ENCODE measurements around the gene LAMA2.

DNA sequence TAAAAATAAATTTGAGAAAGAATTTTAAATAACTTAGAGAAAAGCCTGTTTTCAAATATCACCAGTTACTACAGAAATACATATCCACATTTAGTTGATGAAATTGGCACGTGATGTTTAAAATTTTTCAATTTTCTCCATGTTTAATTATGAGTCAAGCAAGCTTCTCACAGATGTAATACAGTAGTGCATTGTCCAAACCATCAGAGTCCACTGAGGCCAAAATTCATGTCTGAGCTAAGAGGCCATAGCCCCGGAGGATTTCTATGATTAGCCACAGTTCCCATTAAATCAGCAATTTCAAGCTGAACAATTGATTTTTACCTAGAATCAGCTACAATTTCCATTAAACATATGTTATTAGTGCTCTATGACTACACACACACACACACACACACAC is 387.0 kb downstream of the LAMA2 start:
- no peak for TF ChIP-seq POLR2A (IDR thresholded peaks at IDR 0.05)
- TF ChIP-seq, protein P1, sequence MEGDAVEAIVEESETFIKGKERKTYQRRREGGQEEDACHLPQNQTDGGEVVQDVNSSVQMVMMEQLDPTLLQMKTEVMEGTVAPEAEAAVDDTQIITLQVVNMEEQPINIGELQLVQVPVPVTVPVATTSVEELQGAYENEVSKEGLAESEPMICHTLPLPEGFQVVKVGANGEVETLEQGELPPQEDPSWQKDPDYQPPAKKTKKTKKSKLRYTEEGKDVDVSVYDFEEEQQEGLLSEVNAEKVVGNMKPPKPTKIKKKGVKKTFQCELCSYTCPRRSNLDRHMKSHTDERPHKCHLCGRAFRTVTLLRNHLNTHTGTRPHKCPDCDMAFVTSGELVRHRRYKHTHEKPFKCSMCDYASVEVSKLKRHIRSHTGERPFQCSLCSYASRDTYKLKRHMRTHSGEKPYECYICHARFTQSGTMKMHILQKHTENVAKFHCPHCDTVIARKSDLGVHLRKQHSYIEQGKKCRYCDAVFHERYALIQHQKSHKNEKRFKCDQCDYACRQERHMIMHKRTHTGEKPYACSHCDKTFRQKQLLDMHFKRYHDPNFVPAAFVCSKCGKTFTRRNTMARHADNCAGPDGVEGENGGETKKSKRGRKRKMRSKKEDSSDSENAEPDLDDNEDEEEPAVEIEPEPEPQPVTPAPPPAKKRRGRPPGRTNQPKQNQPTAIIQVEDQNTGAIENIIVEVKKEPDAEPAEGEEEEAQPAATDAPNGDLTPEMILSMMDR (IDR thresholded peaks at IDR 0.05), result no peak
- TF ChIP-seq EP300 (IDR thresholded peaks at IDR 0.05), result no peak

All from sigmoid colon (tissue), 4 donors.